IMR-90 (cell line): ENCODE measurements around the gene PNP. TPM values are rescaled to one million over a fixed set of nuclear protein-coding genes. Genes with fewer than 3 reads are reported as not detected.

Experiments used
- ATAC-seq: fragments of 200-7000 bp; cut with Tn5 transposase; 2 replicates; pipeline ENCODE4 v1.9.1; 2020; ENCODE audit warnings: low read depth, mild to moderate bottlenecking, moderate library complexity
- BruUV-seq: library from RNA; stranded (reverse); fragments of 400-500 nt; replicated peaks from 2 replicates; lab custom pipeline; 2021; lab: Mats Ljungman, UMichigan
- CTCF ChIA-PET: fragments of 300-600 bp; formaldehyde crosslinking; extraction: SDS; loops from one replicate; lab custom pipeline; 2021; ENCODE audit warnings: antibody characterized with exemption; lab: Yijun Ruan, JAX
- POLR2A ChIA-PET: fragments of 300-600 bp; sonication (Branson Sonifier 250); formaldehyde crosslinking; loops from one replicate; lab custom pipeline; 2022; ENCODE audit warnings: antibody characterized with exemption; ENCODE audit not compliant: unreplicated experiment; lab: Charles Lee
- DNase-seq: peaks from one replicate; pipeline ENCODE4 v3.0.0; 2013
- H2AFZ ChIP-seq: replicated peaks from 2 replicates; pipeline ENCODE3; 2013; ENCODE audit warnings: low read length, mild to moderate bottlenecking; ENCODE audit not compliant: poor library complexity
- H2AK5ac ChIP-seq: 2 replicates; pipeline ENCODE4 v1.6.1; 2013; ENCODE audit warnings: low read depth, low read length, inconsistent platforms
- H2AK9ac ChIP-seq: replicated peaks from 2 replicates; pipeline ENCODE3; 2013; ENCODE audit warnings: mild to moderate bottlenecking, low read depth, low read length, moderate library complexity; ENCODE audit not compliant: poor library complexity
- H2BK120ac ChIP-seq: 2 replicates; pipeline ENCODE4 v1.6.1; 2013; ENCODE audit warnings: low read depth, low read length, inconsistent platforms
- H2BK15ac ChIP-seq: 3 replicates; pipeline ENCODE4 v1.6.1; 2013; ENCODE audit warnings: low read depth, low read length, inconsistent platforms
- H2BK20ac ChIP-seq: 2 replicates; pipeline ENCODE4 v1.6.1; 2013; ENCODE audit warnings: low read depth, mild to moderate bottlenecking, inconsistent platforms, low read length, moderate library complexity
- H2BK5ac ChIP-seq: 2 replicates; pipeline ENCODE4 v1.6.1; 2013; ENCODE audit warnings: mild to moderate bottlenecking, low read depth, low read length, inconsistent platforms; ENCODE audit not compliant: poor library complexity, severe bottlenecking
- H3K14ac ChIP-seq: replicated peaks from 2 replicates; pipeline ENCODE4 v1.6.1; 2013; ENCODE audit warnings: low read depth, low read length, inconsistent platforms
- H3K18ac ChIP-seq: 2 replicates; pipeline ENCODE4 v1.6.1; 2013; ENCODE audit warnings: low read depth, low read length, control low read depth
- H3K23ac ChIP-seq: 2 replicates; pipeline ENCODE4 v1.6.1; 2013; ENCODE audit warnings: low read depth, low read length, inconsistent platforms
- H3K27ac ChIP-seq: 2 replicates; pipeline ENCODE4 v1.5.1; 2013; ENCODE audit warnings: mild to moderate bottlenecking, control low read depth, low read length; ENCODE audit not compliant: insufficient read depth
- H3K27me3 ChIP-seq: 2 replicates; pipeline ENCODE4 v1.6.1; 2013; ENCODE audit warnings: low read length; ENCODE audit not compliant: control insufficient read depth, insufficient read depth
- H3K36me3 ChIP-seq: 2 replicates; pipeline ENCODE4 v1.6.1; 2013; ENCODE audit warnings: low read length, mixed read lengths; ENCODE audit not compliant: control insufficient read depth, insufficient read depth
- H3K4ac ChIP-seq: 2 replicates; pipeline ENCODE4 v1.6.1; 2013; ENCODE audit warnings: low read depth, low read length, inconsistent platforms
- H3K4me1 ChIP-seq: 2 replicates; pipeline ENCODE4 v1.6.1; 2013; ENCODE audit warnings: low read length, mixed read lengths; ENCODE audit not compliant: control insufficient read depth, insufficient read depth
- H3K4me2 ChIP-seq: 2 replicates; pipeline ENCODE4 v1.6.1; 2013; ENCODE audit warnings: low read depth, mild to moderate bottlenecking, control low read depth, low read length, moderate library complexity
- H3K4me3 ChIP-seq: 2 replicates; pipeline ENCODE4 v1.5.1; 2013; ENCODE audit warnings: low read depth, mild to moderate bottlenecking, control low read depth, low read length, moderate library complexity; ENCODE audit not compliant: insufficient read depth
- H3K56ac ChIP-seq: 2 replicates; pipeline ENCODE4 v1.6.1; 2013; ENCODE audit warnings: low read length, inconsistent platforms; ENCODE audit not compliant: insufficient read depth; ENCODE audit errors: extremely low read depth
- H3K79me1 ChIP-seq, 2 experiments: 2 replicates each; pipeline ENCODE4 v1.6.1; 2013; ENCODE audit warnings: low read length in 2 of 2, inconsistent platforms in 1 of 2, low read depth in 1 of 2
- H3K9ac ChIP-seq: 2 replicates; pipeline ENCODE4 v1.6.1; 2013; ENCODE audit warnings: low read depth, low read length, control low read depth
- H3K9me1 ChIP-seq: 2 replicates; pipeline ENCODE4 v1.6.1; 2013; ENCODE audit warnings: low read length, inconsistent platforms; ENCODE audit not compliant: insufficient read depth
- H3K9me3 ChIP-seq: 2 replicates; pipeline ENCODE4 v1.6.1; 2013; ENCODE audit warnings: low read length; ENCODE audit not compliant: control insufficient read depth, insufficient read depth
- H4K20me1 ChIP-seq: 2 replicates; pipeline ENCODE4 v1.6.1; 2013; ENCODE audit warnings: low read length, inconsistent platforms; ENCODE audit not compliant: insufficient read depth
- H4K5ac ChIP-seq: 2 replicates; pipeline ENCODE4 v1.6.1; 2013; ENCODE audit warnings: mild to moderate bottlenecking, low read depth, low read length, control low read depth
- H4K8ac ChIP-seq, 2 experiments: 2 replicates each; pipeline ENCODE4 v1.6.1; 2013; ENCODE audit warnings: low read depth in 2 of 2, low read length in 2 of 2, control low read depth in 1 of 2, inconsistent platforms in 1 of 2
- H4K91ac ChIP-seq: 2 replicates; pipeline ENCODE4 v1.6.1; 2013; ENCODE audit warnings: low read depth, low read length, inconsistent platforms; ENCODE audit not compliant: insufficient read depth
- BHLHE40 ChIP-seq: fragments of 150-350 bp; IDR thresholded peaks from 2 replicates; pipeline ENCODE4 v1.6.1; 2016; ENCODE audit warnings: mild to moderate bottlenecking, low read depth, low read length
- CEBPB ChIP-seq: IDR thresholded peaks from 2 replicates; pipeline ENCODE4 v1.6.1; 2012; ENCODE audit warnings: low read depth, low read length, improper control_type of control experiment
- CHD1 ChIP-seq: IDR thresholded peaks from 2 replicates; pipeline ENCODE4 v1.6.1; 2012; ENCODE audit warnings: low read depth, low read length, improper control_type of control experiment
- FOS ChIP-seq: fragments of 150-350 bp; IDR thresholded peaks from 2 replicates; pipeline ENCODE4 v1.6.1; 2016; ENCODE audit warnings: low read depth, low read length
- MAFK ChIP-seq: IDR thresholded peaks from 2 replicates; pipeline ENCODE4 v1.6.1; 2012; ENCODE audit warnings: low read depth, low read length, improper control_type of control experiment
- MAZ ChIP-seq: IDR thresholded peaks from 2 replicates; pipeline ENCODE4 v1.6.1; 2012; ENCODE audit warnings: low read depth, mild to moderate bottlenecking, low read length, improper control_type of control experiment, moderate library complexity, borderline replicate concordance
- MXI1 ChIP-seq: IDR thresholded peaks from 2 replicates; pipeline ENCODE4 v1.6.1; 2012; ENCODE audit warnings: low read depth, mild to moderate bottlenecking, low read length, moderate library complexity, borderline replicate concordance
- NFE2L2 ChIP-seq: fragments of 150-350 bp; IDR thresholded peaks from 2 replicates; pipeline ENCODE4 v1.6.1; 2016; ENCODE audit warnings: low read depth, mild to moderate bottlenecking, low read length
- POLR2A ChIP-seq: IDR thresholded peaks from 2 replicates; pipeline ENCODE4 v1.6.1; 2012; ENCODE audit warnings: mild to moderate bottlenecking, low read depth, low read length
- RAD21 ChIP-seq: IDR thresholded peaks from 2 replicates; pipeline ENCODE4 v1.6.1; 2012; ENCODE audit warnings: low read length, improper control_type of control experiment
- RCOR1 ChIP-seq: IDR thresholded peaks from 2 replicates; pipeline ENCODE4 v1.6.1; 2012; ENCODE audit warnings: mild to moderate bottlenecking, low read length, improper control_type of control experiment; ENCODE audit not compliant: insufficient replicate concordance
- RFX5 ChIP-seq: IDR thresholded peaks from 2 replicates; pipeline ENCODE4 v1.8.0; 2012; ENCODE audit warnings: low read depth, mild to moderate bottlenecking, low read length, moderate library complexity
- SMC3 ChIP-seq: fragments of 150-350 bp; IDR thresholded peaks from 2 replicates; pipeline ENCODE4 v1.6.1; 2016; ENCODE audit warnings: low read depth, mild to moderate bottlenecking, antibody characterized with exemption, low read length, moderate library complexity
- WGBS, 2 experiments: methylation state at CpG; one replicate each; pipeline versions ENCODE4 v1.1.5 to v1.1.7; 2013; ENCODE audit warnings: missing lambda C conversion rate in 2 of 2; ENCODE audit not compliant: insufficient read length in 1 of 2; ENCODE audit errors: extremely low coverage in 2 of 2; 5-methylcytosine and 5-hydroxymethylcytosine counted together
- dilution Hi-C: fragments of 300-500 bp; cut with HindIII; formaldehyde crosslinking; loops from one replicate; pipeline ENCODE4 v1.14.3; 2018; ENCODE audit warnings: low sequenced_read_pairs; ENCODE audit not compliant: unreplicated experiment
- in situ Hi-C: fragments of 300-500 bp; cut with MboI; formaldehyde crosslinking; loops from 3 replicates; pipeline ENCODE4 v1.14.3; 2019; ENCODE audit warnings: low sequenced_read_pairs, inconsistent platforms, mixed read lengths
- intact Hi-C: fragments of 100-400 bp; cut with micrococcal nuclease; formaldehyde crosslinking; loops from 2 replicates; pipeline ENCODE4 v1.10.0; 2022
- polyA plus RNA-seq, 3 experiments: library from polyadenylated mRNA; depleted of rRNA; stranded (reverse); fragments of >200 nt; gene quantifications; 2 replicates each; pipeline ENCODE4 v1.2.3, GENCODE V29; 2012; ENCODE audit warnings: low replicate concordance in 1 of 3
- total RNA-seq: library from RNA; depleted of rRNA; stranded (reverse); fragments of >200 nt; gene quantifications from 2 replicates; pipeline ENCODE4 v1.2.3, GENCODE V29; 2012
- TF ChIP-seq, protein P1 (sequence below): fragments of 150-350 bp; IDR thresholded peaks from 2 replicates; pipeline ENCODE4 v1.6.1; 2017; ENCODE audit warnings: mild to moderate bottlenecking, antibody characterized with exemption, low read length, low read depth
- TF ChIP-seq, protein P2 (sequence below): conservative IDR thresholded peaks from 2 replicates; pipeline ENCODE4 v1.5.1; 2012; ENCODE audit warnings: mild to moderate bottlenecking, low read depth, low read length, improper control_type of control experiment
- TF ChIP-seq, protein P3 (sequence below): fragments of 150-350 bp; IDR thresholded peaks from 2 replicates; pipeline ENCODE4 v1.6.1; 2016; ENCODE audit warnings: low read depth, mild to moderate bottlenecking, low read length, moderate library complexity, borderline replicate concordance

The PNP gene
- total and polyA plus RNA-seq, 2 of the 4 experiments (the other 2 are of a cell fraction) = 53.4 to 68.8 TPM

DNA sequence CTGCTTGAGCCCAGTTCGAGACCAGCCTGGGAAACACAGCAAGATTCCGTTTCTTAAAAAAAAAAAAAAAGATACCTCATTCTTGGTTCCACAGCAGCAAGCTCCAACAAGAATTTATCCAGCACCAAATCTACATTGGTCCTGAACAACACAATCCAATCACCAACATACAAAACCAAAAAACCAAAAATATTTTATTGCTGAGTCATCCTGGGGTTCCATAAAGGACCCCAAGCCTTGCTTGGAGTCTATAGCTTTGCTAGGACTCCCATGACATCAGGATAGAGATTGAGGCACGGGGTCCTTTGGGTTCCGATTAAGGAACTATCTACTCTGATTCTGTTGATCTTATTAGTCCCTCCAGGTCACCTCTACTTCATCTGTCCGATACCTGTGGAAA lies 22.3 kb upstream of the PNP start:
- Histone ChIP-seq H2BK15ac (no peak overlapping the region), H2BK5ac (no peak overlapping the region), H3K9me1 (no peaks in the 10 kb centered on the region), H3K4me3 (no peak overlapping the region), H3K27ac (no peak overlapping the region), H2AK9ac (no peak overlapping the region), H2BK120ac (no peak overlapping the region), H2BK20ac (no peak overlapping the region), H3K56ac (no peak overlapping the region), H2AK5ac (no peak overlapping the region), H4K91ac (no peak overlapping the region), H4K20me1 (no peaks in the 10 kb centered on the region), H3K36me3 (peaks cover 32% of the 10 kb centered on the region), H2AFZ (no peak overlapping the region), H3K14ac (no peak overlapping the region), H3K79me1 (no peaks in the 10 kb centered on the region), H3K9me3 (no peaks in the 10 kb centered on the region), H3K27me3 (no peaks in the 10 kb centered on the region), H3K4ac (no peak overlapping the region), H3K4me1 (no peaks in the 10 kb centered on the region), H3K9ac (no peak overlapping the region), H3K4me2 (no peak overlapping the region), H4K5ac (no peak overlapping the region), H3K23ac (no peak overlapping the region), H3K18ac (no peak overlapping the region), H4K8ac (no peak overlapping the region)
- dilution Hi-C loops = no loop called here
- in situ Hi-C loops = no loop called here
- DNase-seq (no peak), ATAC-seq (no peak)
- ChIA-PET CTCF (no interaction called here), POLR2A (no interaction called here)
- intact Hi-C loops = loop anchor here (10.0 kb wide), 1 partner anchor 82 kb away; no protein-coding TSS in a partner anchor
- WGBS, 2 experiments = 100% methylated on average over 1 of the region's 5 CpGs; no CpG with 5 or more reads in 1 of the 2 experiments
- TF ChIP-seq, protein P1, sequence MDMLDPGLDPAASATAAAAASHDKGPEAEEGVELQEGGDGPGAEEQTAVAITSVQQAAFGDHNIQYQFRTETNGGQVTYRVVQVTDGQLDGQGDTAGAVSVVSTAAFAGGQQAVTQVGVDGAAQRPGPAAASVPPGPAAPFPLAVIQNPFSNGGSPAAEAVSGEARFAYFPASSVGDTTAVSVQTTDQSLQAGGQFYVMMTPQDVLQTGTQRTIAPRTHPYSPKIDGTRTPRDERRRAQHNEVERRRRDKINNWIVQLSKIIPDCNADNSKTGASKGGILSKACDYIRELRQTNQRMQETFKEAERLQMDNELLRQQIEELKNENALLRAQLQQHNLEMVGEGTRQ = no peak
- TF ChIP-seq CEBPB = no peak
- no peak for TF ChIP-seq POLR2A
- no peak for TF ChIP-seq RFX5
- TF ChIP-seq, protein P2, sequence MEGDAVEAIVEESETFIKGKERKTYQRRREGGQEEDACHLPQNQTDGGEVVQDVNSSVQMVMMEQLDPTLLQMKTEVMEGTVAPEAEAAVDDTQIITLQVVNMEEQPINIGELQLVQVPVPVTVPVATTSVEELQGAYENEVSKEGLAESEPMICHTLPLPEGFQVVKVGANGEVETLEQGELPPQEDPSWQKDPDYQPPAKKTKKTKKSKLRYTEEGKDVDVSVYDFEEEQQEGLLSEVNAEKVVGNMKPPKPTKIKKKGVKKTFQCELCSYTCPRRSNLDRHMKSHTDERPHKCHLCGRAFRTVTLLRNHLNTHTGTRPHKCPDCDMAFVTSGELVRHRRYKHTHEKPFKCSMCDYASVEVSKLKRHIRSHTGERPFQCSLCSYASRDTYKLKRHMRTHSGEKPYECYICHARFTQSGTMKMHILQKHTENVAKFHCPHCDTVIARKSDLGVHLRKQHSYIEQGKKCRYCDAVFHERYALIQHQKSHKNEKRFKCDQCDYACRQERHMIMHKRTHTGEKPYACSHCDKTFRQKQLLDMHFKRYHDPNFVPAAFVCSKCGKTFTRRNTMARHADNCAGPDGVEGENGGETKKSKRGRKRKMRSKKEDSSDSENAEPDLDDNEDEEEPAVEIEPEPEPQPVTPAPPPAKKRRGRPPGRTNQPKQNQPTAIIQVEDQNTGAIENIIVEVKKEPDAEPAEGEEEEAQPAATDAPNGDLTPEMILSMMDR = no peak
- TF ChIP-seq MXI1 = no peak
- TF ChIP-seq MAFK = peak; percentile 42; the same call in 1 of the 2 replicates
- no peak for TF ChIP-seq BHLHE40
- no peak for TF ChIP-seq MAZ
- peak; percentile 93 for TF ChIP-seq NFE2L2
- TF ChIP-seq RCOR1 = no peak
- TF ChIP-seq, protein P3, sequence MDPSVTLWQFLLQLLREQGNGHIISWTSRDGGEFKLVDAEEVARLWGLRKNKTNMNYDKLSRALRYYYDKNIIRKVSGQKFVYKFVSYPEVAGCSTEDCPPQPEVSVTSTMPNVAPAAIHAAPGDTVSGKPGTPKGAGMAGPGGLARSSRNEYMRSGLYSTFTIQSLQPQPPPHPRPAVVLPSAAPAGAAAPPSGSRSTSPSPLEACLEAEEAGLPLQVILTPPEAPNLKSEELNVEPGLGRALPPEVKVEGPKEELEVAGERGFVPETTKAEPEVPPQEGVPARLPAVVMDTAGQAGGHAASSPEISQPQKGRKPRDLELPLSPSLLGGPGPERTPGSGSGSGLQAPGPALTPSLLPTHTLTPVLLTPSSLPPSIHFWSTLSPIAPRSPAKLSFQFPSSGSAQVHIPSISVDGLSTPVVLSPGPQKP = no peak
- no peak for TF ChIP-seq SMC3
- no peak for TF ChIP-seq FOS
- TF ChIP-seq RAD21 = no peak
- TF ChIP-seq CHD1 = no peak
- no TSS peak for BruUV-seq
